ENCODE measurements around the gene JADE3. TPM values are rescaled to one million over a fixed set of nuclear protein-coding genes. Genes with fewer than 3 reads are reported as not detected.
"Not testable (repeated sequence)": the region's sequence is repeated elsewhere in the genome, so short reads cannot be mapped to it uniquely, and the experiment has no call there.

The JADE3 gene
- total RNA-seq, 1 experiment from 2014 or later: 3.7 TPM

- DNase-seq (ENCODE audit: low spot score): no peak
Measured at GRCh38 chrX:46935295-46935694, 23.1 kb downstream of the JADE3 start.

GRCh38 chrX:46938589-46938988, 26.4 kb downstream of the JADE3 start:
- no peak for DNase-seq (ENCODE audit: low spot score)

- no peak for DNase-seq (ENCODE audit: low spot score)
Measured at GRCh38 chrX:46941341-46941740, 29.1 kb downstream of the JADE3 start.

GRCh38 chrX:46953137-46953527, 40.9 kb downstream of the JADE3 start:
- no peak for DNase-seq (ENCODE audit: low spot score)

- no peak for DNase-seq (ENCODE audit: low spot score)
Measured at GRCh38 chrX:46953597-46953996, 41.4 kb downstream of the JADE3 start.

- DNase-seq (ENCODE audit: low spot score): no peak
Measured at GRCh38 chrX:46954716-46955115, 42.5 kb downstream of the JADE3 start.

GRCh38 chrX:46956589-46956988, 44.4 kb downstream of the JADE3 start:
- DNase-seq (ENCODE audit: low spot score): not testable (repeated sequence)

- DNase-seq (ENCODE audit: low spot score): no peak
Measured at GRCh38 chrX:46957297-46957696, 45.1 kb downstream of the JADE3 start.

GRCh38 chrX:46959101-46959500, 46.9 kb downstream of the JADE3 start:
- DNase-seq (ENCODE audit: low spot score): no peak

- DNase-seq (ENCODE audit: low spot score): no peak
Measured at GRCh38 chrX:46959985-46960700, 47.9 kb downstream of the JADE3 start.

- no peak for DNase-seq (ENCODE audit: low spot score)
Measured at GRCh38 chrX:46961097-46961496, 48.9 kb downstream of the JADE3 start.

- no peak for DNase-seq (ENCODE audit: low spot score)
Measured at GRCh38 chrX:46961574-46962283, 49.5 kb downstream of the JADE3 start.

GRCh38 chrX:46965125-46965758, 53.0 kb downstream of the JADE3 start:
- DNase-seq (ENCODE audit: low spot score): peak; percentile 12

GRCh38 chrX:46967547-46967946, 55.3 kb downstream of the JADE3 start:
- no peak for DNase-seq (ENCODE audit: low spot score)

- DNase-seq (ENCODE audit: low spot score): not testable (repeated sequence)
Measured at GRCh38 chrX:46977046-46977445, 64.8 kb downstream of the JADE3 start.

GRCh38 chrX:46978341-46979291, 66.4 kb downstream of the JADE3 start:
- DNase-seq (ENCODE audit: low spot score): peak; percentile 75

- DNase-seq (ENCODE audit: low spot score): no peak
Measured at GRCh38 chrX:46984705-46985104, 72.5 kb downstream of the JADE3 start.

GRCh38 chrX:46989548-46989947, 77.3 kb downstream of the JADE3 start:
- DNase-seq (ENCODE audit: low spot score): no peak

GRCh38 chrX:46991664-46992063, 79.4 kb downstream of the JADE3 start:
- DNase-seq (ENCODE audit: low spot score): no peak

GRCh38 chrX:46992070-46992469, 79.8 kb downstream of the JADE3 start:
- DNase-seq (ENCODE audit: low spot score): no peak

- DNase-seq (ENCODE audit: low spot score): no peak
Measured at GRCh38 chrX:46994096-46994495, 81.9 kb downstream of the JADE3 start.

- no peak for DNase-seq (ENCODE audit: low spot score)
Measured at GRCh38 chrX:47012131-47012530, 99.9 kb downstream of the JADE3 start.
